Heart left ventricle (tissue), 13 donors: ENCODE data around the gene KIAA0753.

Experiments
- POLR2A ChIP-seq, 2 donors: fragments of 450-650 bp; IDR thresholded peaks; one replicate each; pipeline ENCODE4 v1.6.1; 2017; ENCODE audit warnings: antibody characterized with exemption in 2 of 2, mild to moderate bottlenecking in 2 of 2, moderate library complexity in 2 of 2
- TF ChIP-seq, protein P1 (sequence below), 12 donors: fragments of 200-600 bp; sonication (generic) in 4 of 12; IDR thresholded peaks; one replicate each; pipeline versions ENCODE4 v1.5.0 to v1.8.0; 2018 to 2022; ENCODE audit warnings: antibody characterized with exemption in 12 of 12, mild to moderate bottlenecking in 5 of 12
- donor health status: ischemic (EF 13 %, LVEDD 7.1; RV severe dilation, severe dysfunction).
- donor health status: DM: no; HTN: yes; CAD: no.
- donor health status: DM: no; HTN: no; CAD: no.
- donor health status: ischemic (EF 25% LVEDD 6.9; RV normal size, moderate dysfunction).
- donor health status: ischemic (EF 25% LVEDD 5.7; RV mildly dilated, moderate dysfunction).
- donor health status: ischemic (EF 35%, LVEDD 5.7; RV mildly dilated, moderate dysfunction).
- donor health status: nonischemic (EF 11% LVEDD 7.7; RV severe dilation, severe dysfunction).
- donor health status: DM: yes; HTN: yes; CAD: no.
- donor health status: PGD.
- donor health status: ischemic (EF 29% LVEDD 5.4; RV normal size, mild dysfunction).
- donor health status: nonischemic (EF 23%, LVEDD 6.1; RV moderate dilation, normal function).

DNA sequence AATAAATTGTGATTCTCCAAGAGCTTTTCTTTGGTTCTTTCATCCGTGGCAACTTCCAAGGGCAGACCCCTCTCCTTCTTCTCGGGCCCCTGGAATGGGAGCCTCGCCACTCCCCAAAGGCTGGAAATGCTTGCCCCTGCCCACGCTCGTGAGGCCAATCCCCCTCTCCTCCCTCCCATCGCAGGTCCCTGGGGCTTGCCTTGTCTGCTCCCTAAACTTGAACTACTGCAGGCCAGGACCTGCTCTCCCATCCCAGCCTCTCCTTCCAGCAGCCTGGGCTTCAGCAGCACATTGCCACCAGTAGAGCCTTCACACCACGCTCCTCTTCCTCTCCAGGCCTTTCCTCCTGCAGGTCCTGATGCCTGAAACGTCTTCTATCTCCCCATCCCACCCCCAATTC, 95.2 kb downstream of the KIAA0753 start:
- TF ChIP-seq, protein P1, sequence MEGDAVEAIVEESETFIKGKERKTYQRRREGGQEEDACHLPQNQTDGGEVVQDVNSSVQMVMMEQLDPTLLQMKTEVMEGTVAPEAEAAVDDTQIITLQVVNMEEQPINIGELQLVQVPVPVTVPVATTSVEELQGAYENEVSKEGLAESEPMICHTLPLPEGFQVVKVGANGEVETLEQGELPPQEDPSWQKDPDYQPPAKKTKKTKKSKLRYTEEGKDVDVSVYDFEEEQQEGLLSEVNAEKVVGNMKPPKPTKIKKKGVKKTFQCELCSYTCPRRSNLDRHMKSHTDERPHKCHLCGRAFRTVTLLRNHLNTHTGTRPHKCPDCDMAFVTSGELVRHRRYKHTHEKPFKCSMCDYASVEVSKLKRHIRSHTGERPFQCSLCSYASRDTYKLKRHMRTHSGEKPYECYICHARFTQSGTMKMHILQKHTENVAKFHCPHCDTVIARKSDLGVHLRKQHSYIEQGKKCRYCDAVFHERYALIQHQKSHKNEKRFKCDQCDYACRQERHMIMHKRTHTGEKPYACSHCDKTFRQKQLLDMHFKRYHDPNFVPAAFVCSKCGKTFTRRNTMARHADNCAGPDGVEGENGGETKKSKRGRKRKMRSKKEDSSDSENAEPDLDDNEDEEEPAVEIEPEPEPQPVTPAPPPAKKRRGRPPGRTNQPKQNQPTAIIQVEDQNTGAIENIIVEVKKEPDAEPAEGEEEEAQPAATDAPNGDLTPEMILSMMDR (IDR thresholded peaks at IDR 0.05) = no peak
- TF ChIP-seq POLR2A (IDR thresholded peaks at IDR 0.05) = no peak
